SK-N-SH (cell line): ENCODE measurements around the gene PIGW. TPM values are rescaled to one million over a fixed set of nuclear protein-coding genes. Genes with fewer than 3 reads are reported as not detected.

Experiments
- CTCF ChIA-PET: fragments of 300-600, 350-600 bp; formaldehyde crosslinking; extraction: SDS; loops from one replicate; lab custom pipeline; 2021; lab: Yijun Ruan, JAX
- POLR2A ChIA-PET: fragments of 350-600 bp; sonication (Branson Sonifier 250); formaldehyde crosslinking; extraction: SDS; loops from one replicate; lab custom pipeline; 2020; ENCODE audit warnings: antibody characterized with exemption, inconsistent platforms; lab: Yijun Ruan, JAX
- DNase-seq: peaks from one replicate; pipeline ENCODE4 v3.0.0; 2012
- H2AFZ ChIP-seq: fragments of 200-600 bp; sonication (generic); 2 replicates; pipeline ENCODE4 v1.8.1; 2016; ENCODE audit warnings: antibody characterized with exemption, mild to moderate bottlenecking, low read depth
- H3F3A ChIP-seq: fragments of 200-600 bp; sonication (generic); replicated peaks from 2 replicates; pipeline ENCODE3; 2016; ENCODE audit warnings: antibody characterized with exemption, mild to moderate bottlenecking; ENCODE audit not compliant: insufficient read depth
- H3K27ac ChIP-seq, 2 experiments: fragments of 200-500 bp in 1 of 2; fragments of 200-600 bp in 1 of 2; sonication (Bioruptor generic) in 1 of 2; sonication (generic), shearing (Covaris generic) in 1 of 2; 2 replicates each; pipeline versions ENCODE4 v1.5.1 to v1.6.1; 2014 to 2016; ENCODE audit warnings: low read depth in 2 of 2, inconsistent platforms in 1 of 2, low read length in 1 of 2, mild to moderate bottlenecking in 1 of 2, mixed read lengths in 1 of 2
- H3K27me3 ChIP-seq: fragments of 200-600 bp; sonication (generic), shearing (Covaris generic); 2 replicates; pipeline ENCODE4 v1.6.1; 2016; ENCODE audit warnings: mixed run types; ENCODE audit not compliant: insufficient read depth
- H3K36me3 ChIP-seq, 2 experiments: fragments of 200-500 bp in 1 of 2; fragments of 200-600 bp in 1 of 2; sonication (Bioruptor generic) in 1 of 2; sonication (generic) in 1 of 2; replicated peaks in 1 of 2; 2 replicates each; pipeline versions ENCODE3 to v1.5.1; 2014 to 2016; ENCODE audit warnings: low read length in 1 of 2, mild to moderate bottlenecking in 1 of 2; ENCODE audit not compliant: insufficient read depth in 2 of 2, control insufficient read depth in 1 of 2
- H3K4me1 ChIP-seq, 2 experiments: fragments of 200-500 bp in 1 of 2; fragments of 200-600 bp in 1 of 2; sonication (Bioruptor generic) in 1 of 2; sonication (generic), shearing (Covaris generic) in 1 of 2; 2 replicates each; pipeline versions ENCODE4 v1.5.1 to v1.6.1; 2014 to 2016; ENCODE audit warnings: low read depth in 1 of 2, low read length in 1 of 2, mixed run types in 1 of 2; ENCODE audit not compliant: insufficient read depth in 2 of 2, control insufficient read depth in 1 of 2
- H3K4me2 ChIP-seq: fragments of 200-600 bp; sonication (generic), shearing (Covaris generic); 2 replicates; pipeline ENCODE4 v1.6.1; 2017; ENCODE audit warnings: mixed run types
- H3K4me3 ChIP-seq, 2 experiments: fragments of 200-500 bp in 1 of 2; fragments of 200-600 bp in 1 of 2; sonication (Bioruptor generic) in 1 of 2; sonication (generic), shearing (Covaris generic) in 1 of 2; 2 replicates each; pipeline versions ENCODE4 v1.5.1 to v1.8.1; 2014 to 2016; ENCODE audit warnings: low read depth in 2 of 2, inconsistent platforms in 1 of 2, low read length in 1 of 2, mild to moderate bottlenecking in 1 of 2, mixed read lengths in 1 of 2, moderate library complexity in 1 of 2
- H3K79me2 ChIP-seq: fragments of 200-600 bp; sonication (generic); 2 replicates; pipeline ENCODE4 v1.8.1; 2017; ENCODE audit warnings: mild to moderate bottlenecking; ENCODE audit not compliant: insufficient read depth
- H3K9ac ChIP-seq: fragments of 200-600 bp; sonication (generic); 2 replicates; pipeline ENCODE4 v1.6.1; 2017; ENCODE audit warnings: mixed run types
- H3K9me2 ChIP-seq: fragments of 200-600 bp; sonication (generic); 2 replicates; pipeline ENCODE4 v1.6.1; 2017; ENCODE audit warnings: mixed run types
- H3K9me3 ChIP-seq: fragments of 200-600 bp; sonication (generic); 2 replicates; pipeline ENCODE4 v1.6.1; 2017; ENCODE audit warnings: mixed run types, mild to moderate bottlenecking, moderate library complexity
- H4K20me1 ChIP-seq: fragments of 200-600 bp; sonication (generic); 2 replicates; pipeline ENCODE4 v1.6.1; 2017; ENCODE audit warnings: mild to moderate bottlenecking, mixed run types; ENCODE audit not compliant: insufficient read depth
- CHD2 ChIP-seq: fragments of 150-350 bp; IDR thresholded peaks from 2 replicates; pipeline ENCODE4 v1.6.1; 2018; ENCODE audit warnings: low read length; ENCODE audit not compliant: partially characterized antibody
- EP300 ChIP-seq, 2 experiments: IDR thresholded peaks; 2 replicates each; pipeline versions ENCODE4 v1.4.0 to v1.6.1; 2012; ENCODE audit warnings: borderline replicate concordance in 1 of 2, low read depth in 1 of 2, low read length in 1 of 2
- EZH2phosphoT487 ChIP-seq: fragments of 200-600 bp; sonication (generic); IDR thresholded peaks from 2 replicates; pipeline ENCODE4 v1.6.1; 2017; ENCODE audit warnings: low read depth, mixed run types, mild to moderate bottlenecking, antibody characterized with exemption, moderate library complexity, borderline replicate concordance
- FOXJ3 ChIP-seq: sonication (generic); formaldehyde crosslinking; IDR thresholded peaks from 2 replicates; pipeline ENCODE4 v1.5.1; 2020; ENCODE audit warnings: mild to moderate bottlenecking, missing genetic modification reagents
- FOXM1 ChIP-seq: IDR thresholded peaks from 2 replicates; pipeline ENCODE4 v1.4.0; 2012; ENCODE audit warnings: low read depth, mild to moderate bottlenecking
- GABPA ChIP-seq: IDR thresholded peaks from 2 replicates; pipeline ENCODE4 v1.4.0; 2012; ENCODE audit warnings: low read depth, mild to moderate bottlenecking
- GATA2 ChIP-seq: sonication (generic); formaldehyde crosslinking; IDR thresholded peaks from 2 replicates; pipeline ENCODE4 v1.5.0; 2020; ENCODE audit warnings: mild to moderate bottlenecking, missing genetic modification reagents
- IRF3 ChIP-seq: fragments of 150-350 bp; IDR thresholded peaks from 2 replicates; pipeline ENCODE4 v1.6.1; 2016; ENCODE audit warnings: mild to moderate bottlenecking, low read depth, low read length
- MAX ChIP-seq: IDR thresholded peaks from 2 replicates; pipeline ENCODE4 v1.4.0; 2012; ENCODE audit warnings: low read depth
- MXI1 ChIP-seq: IDR thresholded peaks from 2 replicates; pipeline ENCODE4 v1.6.1; 2012; ENCODE audit warnings: mild to moderate bottlenecking, low read depth, low read length, improper control_type of control experiment
- POLR2AphosphoS5 ChIP-seq: IDR thresholded peaks from 2 replicates; pipeline ENCODE4 v1.6.1; 2012; ENCODE audit warnings: low read depth, low read length
- REST ChIP-seq: IDR thresholded peaks from 2 replicates; pipeline ENCODE4 v1.6.1; 2012; ENCODE audit warnings: mild to moderate bottlenecking, low read depth, low read length, moderate library complexity
- RFX5 ChIP-seq: IDR thresholded peaks from 2 replicates; pipeline ENCODE4 v1.6.1; 2012; ENCODE audit warnings: mild to moderate bottlenecking, improper control_type of control experiment, low read length
- SMC3 ChIP-seq: IDR thresholded peaks from 2 replicates; pipeline ENCODE4 v1.6.1; 2012; ENCODE audit warnings: low read depth, low read length, improper control_type of control experiment
- TEAD4 ChIP-seq: IDR thresholded peaks from 2 replicates; pipeline ENCODE4 v1.4.0; 2012; ENCODE audit warnings: mild to moderate bottlenecking, borderline replicate concordance; ENCODE audit not compliant: insufficient read depth
- YY1 ChIP-seq: IDR thresholded peaks from 2 replicates; pipeline ENCODE4 v1.4.0; 2012; ENCODE audit warnings: low read depth, mild to moderate bottlenecking
- ZBTB33 ChIP-seq: IDR thresholded peaks from 2 replicates; pipeline ENCODE4 v1.4.0; 2012; ENCODE audit warnings: low read depth, borderline replicate concordance
- WGBS: methylation state at CpG from one replicate; pipeline ENCODE4 v1.1.6; 2017; ENCODE audit warnings: low lambda C conversion rate; 5-methylcytosine and 5-hydroxymethylcytosine counted together
- polyA plus RNA-seq, 3 experiments: library from polyadenylated mRNA; depleted of rRNA; stranded (reverse); fragments of >200 nt; gene quantifications; 2 replicates each; pipeline ENCODE4 v1.2.3, GENCODE V29; 2012

The PIGW gene
- polyA plus RNA-seq, 1 of the 3 experiments (the other 2 are of a cell fraction): 10.1 TPM

- TF ChIP-seq SMC3 (no peak), REST (no peak), FOXM1 (no peak), GABPA (no peak), MAX (no peak), FOXJ3 (CRISPR knock-in tag) (no peak), EP300 (IDR thresholded peaks at IDR 0.05; ENCODE audit: borderline replicate concordance in 1 of 2, low read depth in 1 of 2, low read length in 1 of 2) (no peak)
- peaks cover 0 to 21% of the 10 kb centered on the region in 2 experiments; a peak in 1 of 4 replicates for H3K4me1 ChIP-seq
- POLR2A ChIA-PET: interaction anchor here (0.6 to 1.1 kb wide), 2 partner anchors 8 to 18 kb away, joined by 5 read pairs; partner anchors contain the start of gene ZNHIT3
These were observed 40.1 kb upstream of the PIGW start for GRCh38 chr17:36494674-36495073.

GRCh38 chr17:36495076-36495578 is 39.7 kb upstream of the PIGW start:
- Histone ChIP-seq H4K20me1 (peaks cover 8% of the 10 kb centered on the region; the same call in 1 of the 2 replicates), H3K9me2 (no peaks in the 10 kb centered on the region), H3K4me2 (no peak overlapping the region), H3K27me3 (no peaks in the 10 kb centered on the region), H3K9me3 (no peaks in the 10 kb centered on the region), H3K4me1 (peaks cover 0 to 22% of the 10 kb centered on the region in 2 experiments; a peak in 1 of 4 replicates), H3K4me3 (no peak overlapping the region), H2AFZ (no peak overlapping the region), H3K27ac (no peak overlapping the region), H3K9ac (no peak overlapping the region), H3K36me3 (peaks cover 47 to 59% of the 10 kb centered on the region in 2 experiments), H3F3A (no peaks in the 10 kb centered on the region), H3K79me2 (peaks cover 28% of the 10 kb centered on the region)
- DNase-seq: no peak
- ChIA-PET POLR2A (interaction anchor here (1.1 kb wide), 1 partner anchor 9 kb away, joined by 5 read pairs; the partner anchor contains the start of gene ZNHIT3), CTCF (interaction anchor here (1.1 to 1.5 kb wide), 2 partner anchors 12 to 39 kb away, joined by 3 to 13 read pairs; partner anchors contain the start of genes MYO19 and PIGW)
- 76% methylated on average over 3 of the region's 3 CpGs for WGBS
- no peak for TF ChIP-seq IRF3
- TF ChIP-seq POLR2AphosphoS5: no peak
- no peak for TF ChIP-seq ZBTB33
- TF ChIP-seq RFX5: no peak
- no peak for TF ChIP-seq EP300 (IDR thresholded peaks at IDR 0.05; ENCODE audit: borderline replicate concordance in 1 of 2, low read depth in 1 of 2, low read length in 1 of 2)
- TF ChIP-seq EZH2phosphoT487: no peak
- no peak for TF ChIP-seq MXI1
- TF ChIP-seq YY1: no peak
- TF ChIP-seq CHD2: no peak
- TF ChIP-seq TEAD4: no peak
- no peak for TF ChIP-seq GATA2 (CRISPR knock-in tag)

More at GRCh38 chr17:36494674-36495073, 40.1 kb upstream of the PIGW start:
- H3K79me2 ChIP-seq: peaks cover 33% of the 10 kb centered on the region
- CTCF ChIA-PET: interaction anchor here (1.1 to 1.5 kb wide), 2 partner anchors 12 to 40 kb away, joined by 3 to 13 read pairs; partner anchors contain the start of genes MYO19 and PIGW
- no peak overlapping the region for H3K27ac ChIP-seq
- no peak overlapping the region for H3K4me3 ChIP-seq
- no peaks in the 10 kb centered on the region for H3K9me3 ChIP-seq
- no peak for DNase-seq
- H3F3A ChIP-seq: no peaks in the 10 kb centered on the region
- no peak overlapping the region for H2AFZ ChIP-seq
- H4K20me1 ChIP-seq: peaks cover 8% of the 10 kb centered on the region; the same call in 1 of the 2 replicates
- peaks cover 49 to 59% of the 10 kb centered on the region in 2 experiments for H3K36me3 ChIP-seq
- no peak overlapping the region for H3K9ac ChIP-seq
- H3K9me2 ChIP-seq: no peaks in the 10 kb centered on the region
- WGBS: 94% methylated on average over 5 of the region's 5 CpGs
- H3K4me2 ChIP-seq: no peak overlapping the region
- no peaks in the 10 kb centered on the region for H3K27me3 ChIP-seq
